CD4-positive, alpha-beta T cell treated with Interleukin-15 for 4 hours (primary cell): ENCODE results near the gene DCDC1.

ENCODE experiments used
- DNase-seq: peaks from one replicate; pipeline ENCODE4 v3.0.0-alpha.2; 2020; ENCODE audit warnings: low spot score

The DCDC1 gene

GRCh38 chr11:30832831-30833230 lies 536.7 kb downstream of the DCDC1 start:
- no peak for DNase-seq

- no peak for DNase-seq
These were observed 538.9 kb downstream of the DCDC1 start for GRCh38 chr11:30830681-30831080.

- DNase-seq: no peak
These were observed 542.6 kb downstream of the DCDC1 start for GRCh38 chr11:30826911-30827310.

- no peak for DNase-seq
These were observed 543.8 kb downstream of the DCDC1 start for GRCh38 chr11:30825723-30826122.

GRCh38 chr11:30823119-30823518 lies 546.4 kb downstream of the DCDC1 start:
- no peak for DNase-seq

- no peak for DNase-seq
These were observed 548.0 kb downstream of the DCDC1 start for GRCh38 chr11:30821438-30821965.

GRCh38 chr11:30818721-30819120 lies 550.8 kb downstream of the DCDC1 start:
- DNase-seq: no peak

- no peak for DNase-seq
These were observed 552.3 kb downstream of the DCDC1 start for GRCh38 chr11:30816959-30817880.

GRCh38 chr11:30815619-30816018 lies 553.9 kb downstream of the DCDC1 start:
- no peak for DNase-seq

GRCh38 chr11:30814737-30815136 lies 554.8 kb downstream of the DCDC1 start:
- DNase-seq: no peak
